Activated naive CD4-positive, alpha-beta T cell treated with anti-CD3 and anti-CD28 coated beads, Interleukin-2, amount 10 ng/mL, durations not matched to agents 7 days and 5 days (primary cell): ENCODE data around the gene MLLT3.

Experiments
- CTCF ChIA-PET: fragments of 350-600 bp; sonication (Branson Sonifier 250); formaldehyde crosslinking; loops from one replicate; lab custom pipeline; 2021; ENCODE audit warnings: antibody characterized with exemption; lab: Charles Lee
- DNase-seq: peaks from one replicate; pipeline ENCODE4 v3.0.0-alpha.2; 2020
- H3K27ac Mint-ChIP-seq: one replicate; pipeline ENCODE4 v1.8.0; 2021; ENCODE audit warnings: mild to moderate bottlenecking, moderate library complexity, mixed read lengths
- H3K27me3 Mint-ChIP-seq: one replicate; pipeline ENCODE4 v1.8.0; 2021; ENCODE audit warnings: mild to moderate bottlenecking, mixed read lengths
- H3K36me3 Mint-ChIP-seq: one replicate; pipeline ENCODE4 v1.8.0; 2021; ENCODE audit warnings: mixed read lengths
- H3K4me1 Mint-ChIP-seq: one replicate; pipeline ENCODE4 v1.8.0; 2021; ENCODE audit warnings: mixed read lengths
- H3K4me3 Mint-ChIP-seq: one replicate; pipeline ENCODE4 v1.8.0; 2021; ENCODE audit warnings: mild to moderate bottlenecking, moderate library complexity, mixed read lengths
- H3K9me3 Mint-ChIP-seq: one replicate; pipeline ENCODE4 v1.8.0; 2021; ENCODE audit warnings: mixed read lengths

The MLLT3 gene

DNA sequence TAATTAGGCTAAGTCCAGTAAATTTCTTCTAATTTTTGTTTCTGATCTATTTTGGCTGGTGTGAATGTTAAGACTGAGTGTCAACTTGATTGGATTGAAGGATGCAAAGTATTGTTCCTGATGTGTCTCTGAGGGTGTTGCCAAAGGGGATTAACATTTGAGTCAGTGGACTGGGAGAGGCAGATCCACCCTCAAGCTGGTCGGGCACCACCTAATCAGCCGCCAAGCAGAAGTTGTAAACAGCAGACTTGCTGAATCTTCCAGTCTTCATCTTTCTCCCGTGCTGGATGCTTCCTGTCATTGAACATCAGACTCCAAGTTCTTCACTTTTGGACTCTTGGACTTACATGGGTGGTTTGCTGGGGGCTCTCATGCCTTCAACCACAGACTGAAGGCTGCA lies 21.4 kb upstream of the MLLT3 start:
- H3K36me3 Mint-ChIP-seq, result no peaks in the 10 kb centered on the region
- H3K4me1 Mint-ChIP-seq, result peaks cover 14% of the 10 kb centered on the region
- no peaks in the 10 kb centered on the region for H3K9me3 Mint-ChIP-seq
- no peak for DNase-seq
- no peak overlapping the region for H3K4me3 Mint-ChIP-seq
- peaks cover 8% of the 10 kb centered on the region for H3K27me3 Mint-ChIP-seq
- H3K27ac Mint-ChIP-seq, result no peak overlapping the region
- CTCF ChIA-PET, result no interaction called here

GRCh38 chr9:20642045-20642444 lies 19.7 kb upstream of the MLLT3 start:
- DNase-seq, result no peak
- Mint-ChIP-seq H3K27ac (no peak overlapping the region), H3K27me3 (peaks cover 16% of the 10 kb centered on the region), H3K9me3 (no peaks in the 10 kb centered on the region), H3K4me1 (peaks cover 14% of the 10 kb centered on the region), H3K36me3 (no peaks in the 10 kb centered on the region), H3K4me3 (no peak overlapping the region)
- CTCF ChIA-PET, result no interaction called here

DNA sequence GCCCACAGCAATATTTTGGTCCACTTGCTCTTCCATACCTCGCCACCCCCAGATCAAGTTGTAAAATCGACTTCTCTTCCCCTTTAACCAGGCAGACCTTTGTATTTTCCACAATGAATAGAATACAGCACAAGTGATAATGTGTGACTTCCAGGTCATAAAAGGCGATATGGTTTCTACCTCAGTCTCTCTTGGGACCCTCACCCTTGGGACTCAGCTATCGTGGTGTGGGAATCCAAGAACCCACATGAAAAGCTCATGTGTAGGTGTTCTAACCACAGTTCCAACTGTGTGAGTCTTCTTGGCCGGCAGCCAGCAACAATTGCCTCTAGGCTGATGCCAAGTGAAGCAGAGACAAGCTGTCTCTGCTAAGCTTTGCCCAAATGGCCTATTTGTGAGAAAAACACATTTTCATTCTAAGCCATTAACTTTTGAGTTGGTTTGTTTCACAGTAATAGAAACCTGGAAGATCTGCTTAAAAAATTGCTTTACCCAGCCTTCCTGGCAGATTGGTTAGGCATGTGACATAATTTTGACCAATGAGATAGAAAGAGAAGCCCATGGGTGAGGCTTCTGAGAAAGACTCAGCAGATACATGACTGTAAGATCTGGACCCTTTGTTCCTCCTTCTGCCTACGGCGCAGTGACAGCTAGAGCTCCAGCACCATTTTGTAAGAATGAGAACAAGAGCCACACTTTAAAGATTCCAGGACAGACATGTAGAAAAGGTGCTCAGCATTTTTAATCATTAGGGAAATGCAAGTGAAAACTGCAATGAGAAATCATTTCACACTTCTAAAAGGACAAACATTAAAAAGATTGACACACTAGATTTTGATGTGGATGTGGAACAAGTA lies 18.3 kb upstream of the MLLT3 start:
- DNase-seq, result peak; percentile 73
- Mint-ChIP-seq H3K27me3 (peaks cover 18% of the 10 kb centered on the region), H3K36me3 (no peaks in the 10 kb centered on the region), H3K9me3 (no peaks in the 10 kb centered on the region), H3K4me3 (no peak overlapping the region), H3K4me1 (peaks cover 14% of the 10 kb centered on the region), H3K27ac (peak overlapping the region; percentile 42)
- CTCF ChIA-PET, result interaction anchor here (3.6 kb wide), 1 partner anchor 16 kb away, joined by 15 read pairs; no protein-coding TSS in a partner anchor

DNA sequence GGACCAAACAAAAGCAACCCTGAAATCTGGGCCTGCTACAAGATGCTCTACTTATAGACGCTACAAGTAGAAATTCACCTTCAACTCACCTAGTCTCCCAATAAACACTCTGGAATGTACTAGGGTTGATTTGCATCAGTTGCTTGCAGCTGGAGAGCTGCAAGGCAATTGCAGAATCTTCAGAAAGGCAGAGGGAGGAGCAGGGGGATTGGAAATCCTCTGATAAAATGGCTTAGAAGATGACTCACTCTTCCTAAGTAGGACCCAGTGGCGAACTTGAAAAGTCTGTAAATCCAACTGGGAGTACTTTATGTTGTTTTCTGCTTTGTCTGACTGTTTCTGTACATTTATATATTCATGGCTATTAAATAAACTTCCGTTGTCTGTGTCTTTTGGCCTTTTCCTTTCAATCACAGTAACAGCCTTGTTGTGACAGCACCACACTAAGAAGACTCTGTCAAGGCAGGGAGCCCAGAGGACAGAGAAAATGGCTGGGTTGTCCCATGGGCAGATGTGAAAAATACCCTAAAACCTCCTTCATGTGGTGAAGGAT lies 14.7 kb upstream of the MLLT3 start:
- CTCF ChIA-PET, result no interaction called here
- Mint-ChIP-seq H3K4me3 (no peak overlapping the region), H3K27me3 (peaks cover 21% of the 10 kb centered on the region), H3K36me3 (no peaks in the 10 kb centered on the region), H3K27ac (no peak overlapping the region), H3K9me3 (no peaks in the 10 kb centered on the region), H3K4me1 (peaks cover 12% of the 10 kb centered on the region)
- DNase-seq, result no peak

GRCh38 chr9:20634895-20635294 lies 12.6 kb upstream of the MLLT3 start:
- CTCF ChIA-PET, result interaction anchor here (0.6 to 1.2 kb wide), 2 partner anchors 10 to 18 kb away, joined by 3 to 5 read pairs; no protein-coding TSS in a partner anchor
- Mint-ChIP-seq H3K36me3 (no peaks in the 10 kb centered on the region), H3K9me3 (no peaks in the 10 kb centered on the region), H3K27me3 (peaks cover 18% of the 10 kb centered on the region), H3K27ac (no peak overlapping the region), H3K4me3 (no peak overlapping the region), H3K4me1 (peaks cover 2% of the 10 kb centered on the region)
- DNase-seq, result no peak

DNA sequence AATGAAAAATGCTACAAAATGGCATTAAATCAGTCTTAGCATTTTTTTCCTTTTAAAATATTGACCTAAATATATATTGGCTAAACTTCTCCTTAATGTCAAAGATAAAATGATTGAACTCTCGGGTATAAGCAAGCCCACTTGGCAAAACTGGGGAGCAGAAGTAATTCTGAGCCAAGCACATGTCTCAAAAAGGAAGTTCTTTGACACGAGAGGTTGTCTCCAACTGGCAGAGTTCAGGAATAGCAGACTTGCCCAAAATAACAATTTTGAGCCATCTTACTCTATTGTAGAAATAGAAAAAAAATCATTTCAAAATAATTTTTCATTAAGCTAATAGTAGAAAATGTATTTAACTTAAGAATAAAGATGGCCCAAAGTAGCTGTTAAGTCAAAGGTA lies 10.4 kb upstream of the MLLT3 start:
- no peaks in the 10 kb centered on the region for H3K36me3 Mint-ChIP-seq
- CTCF ChIA-PET, result no interaction called here
- no peak overlapping the region for H3K27ac Mint-ChIP-seq
- DNase-seq, result no peak
- H3K27me3 Mint-ChIP-seq, result peaks cover 22% of the 10 kb centered on the region
- no peaks in the 10 kb centered on the region for H3K9me3 Mint-ChIP-seq
- H3K4me3 Mint-ChIP-seq, result no peak overlapping the region
- H3K4me1 Mint-ChIP-seq, result no peaks in the 10 kb centered on the region

DNA sequence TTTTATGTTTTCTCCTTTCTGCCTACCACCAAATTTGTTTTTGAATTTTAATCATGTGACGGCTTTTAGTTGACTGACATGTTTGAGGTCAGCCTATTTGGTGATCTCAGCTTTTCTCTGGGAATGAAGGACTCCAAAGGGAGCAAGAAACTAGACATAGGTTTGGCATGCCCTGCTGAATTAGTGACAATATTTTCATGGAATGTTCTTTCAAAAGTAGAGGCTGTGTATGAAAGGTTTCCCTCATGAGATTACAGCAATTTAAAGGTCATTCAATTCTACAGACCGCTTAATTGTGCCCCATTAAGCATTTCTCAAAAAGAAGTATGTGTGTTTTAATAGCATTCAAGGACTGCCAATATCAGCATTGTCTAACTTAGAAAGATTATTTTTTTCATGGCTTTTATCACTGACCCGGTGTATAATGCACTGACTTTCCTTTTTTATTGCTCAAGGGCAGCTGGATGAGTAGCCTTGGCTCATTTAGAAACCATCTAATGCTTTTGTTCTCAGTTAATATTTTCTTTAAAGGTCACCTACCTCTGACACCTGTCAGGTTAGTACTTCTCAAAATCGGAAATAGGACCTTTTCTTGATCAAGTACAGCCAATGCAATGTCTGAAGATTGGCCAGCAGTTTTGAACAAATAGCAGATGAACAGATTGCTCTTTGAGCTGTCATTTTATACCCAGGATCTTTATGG lies 8.1 kb upstream of the MLLT3 start:
- Mint-ChIP-seq H3K9me3 (no peaks in the 10 kb centered on the region), H3K27ac (no peak overlapping the region), H3K36me3 (no peaks in the 10 kb centered on the region), H3K4me3 (no peak overlapping the region), H3K4me1 (no peaks in the 10 kb centered on the region), H3K27me3 (peaks cover 13% of the 10 kb centered on the region)
- no peak for DNase-seq
- CTCF ChIA-PET, result no interaction called here

GRCh38 chr9:20625003-20625349 lies 2.7 kb upstream of the MLLT3 start:
- H3K36me3 Mint-ChIP-seq, result peaks cover 12% of the 10 kb centered on the region
- peaks cover 5% of the 10 kb centered on the region for H3K27me3 Mint-ChIP-seq
- no peak for DNase-seq
- H3K4me3 Mint-ChIP-seq, result peak overlapping the region; percentile 98
- peaks cover 18% of the 10 kb centered on the region for H3K4me1 Mint-ChIP-seq
- H3K27ac Mint-ChIP-seq, result no peak overlapping the region
- CTCF ChIA-PET, result interaction anchor here (0.6 to 3.4 kb wide), 24 partner anchors 10 to 701 kb away, joined by 3 to 23 read pairs (median 4); partner anchors contain the start of gene FOCAD
- no peaks in the 10 kb centered on the region for H3K9me3 Mint-ChIP-seq

GRCh38 chr9:20624201-20625002 lies 2.1 kb upstream of the MLLT3 start:
- no peaks in the 10 kb centered on the region for H3K9me3 Mint-ChIP-seq
- CTCF ChIA-PET, result interaction anchor here (0.8 to 3.4 kb wide), 25 partner anchors 11 to 700 kb away, joined by 3 to 23 read pairs (median 3); partner anchors contain the start of gene FOCAD
- H3K4me3 Mint-ChIP-seq, result peak overlapping the region; percentile 98
- H3K27me3 Mint-ChIP-seq, result no peaks in the 10 kb centered on the region
- peaks cover 18% of the 10 kb centered on the region for H3K36me3 Mint-ChIP-seq
- DNase-seq, result peak; percentile 60
- H3K27ac Mint-ChIP-seq, result peak overlapping the region; percentile 99
- H3K4me1 Mint-ChIP-seq, result peaks cover 24% of the 10 kb centered on the region

- H3K36me3 Mint-ChIP-seq, result peaks cover 25% of the 10 kb centered on the region
- H3K9me3 Mint-ChIP-seq, result no peaks in the 10 kb centered on the region
- H3K27me3 Mint-ChIP-seq, result no peaks in the 10 kb centered on the region
- DNase-seq, result no peak
- peaks cover 31% of the 10 kb centered on the region for H3K4me1 Mint-ChIP-seq
- H3K4me3 Mint-ChIP-seq, result peak overlapping the region; percentile 98
- peak overlapping the region; percentile 99 for H3K27ac Mint-ChIP-seq
- CTCF ChIA-PET, result interaction anchor here (1.0 to 3.4 kb wide), 6 partner anchors 19 to 677 kb away, joined by 3 to 23 read pairs (median 10); no protein-coding TSS in a partner anchor
Observed at GRCh38 chr9:20623748-20624124, 1.4 kb upstream of the MLLT3 start.

DNA sequence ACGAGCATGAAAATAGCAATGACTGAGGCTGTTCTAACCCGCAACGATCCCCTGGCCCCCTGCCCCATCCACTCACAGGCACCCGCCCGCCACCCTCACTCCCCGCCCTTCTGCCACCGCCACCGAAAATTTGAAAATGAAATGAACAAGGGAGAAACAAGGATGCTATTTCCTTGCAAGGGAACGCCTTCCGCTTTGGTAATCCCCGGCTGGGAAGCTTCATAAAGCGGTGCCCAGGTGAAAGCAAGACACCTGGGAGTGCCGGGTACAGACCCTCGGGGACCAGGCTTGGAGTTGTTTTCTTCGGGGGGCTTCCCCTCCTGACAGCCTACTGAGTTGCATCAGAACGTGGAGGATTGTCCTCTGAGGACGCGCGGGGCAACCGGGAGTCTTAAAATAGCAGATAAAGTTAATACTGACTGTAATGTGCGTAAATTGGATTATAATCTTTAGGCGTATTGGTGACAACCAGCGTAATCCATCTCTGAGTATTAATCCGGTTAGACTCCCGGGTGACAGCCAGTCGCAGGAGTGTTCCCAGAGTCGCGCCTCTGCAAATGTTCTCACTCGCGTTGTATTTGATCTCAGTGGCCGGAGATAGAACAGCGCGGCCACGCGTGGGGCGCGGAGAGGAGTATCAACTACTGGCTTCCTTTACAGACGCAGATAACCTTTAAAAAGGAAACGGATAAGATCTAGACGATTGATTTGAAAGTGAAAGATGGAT lies 885 bp upstream of the MLLT3 start:
- no peaks in the 10 kb centered on the region for H3K27me3 Mint-ChIP-seq
- peaks cover 29% of the 10 kb centered on the region for H3K36me3 Mint-ChIP-seq
- H3K27ac Mint-ChIP-seq, result peak overlapping the region; percentile 99
- peaks cover 36% of the 10 kb centered on the region for H3K4me1 Mint-ChIP-seq
- no peaks in the 10 kb centered on the region for H3K9me3 Mint-ChIP-seq
- CTCF ChIA-PET, result interaction anchor here (1.0 to 3.4 kb wide), 12 partner anchors 18 to 676 kb away, joined by 3 to 23 read pairs (median 6); partner anchors contain the start of gene FOCAD
- H3K4me3 Mint-ChIP-seq, result peak overlapping the region; percentile 98
- DNase-seq, result peak; percentile 83

DNA sequence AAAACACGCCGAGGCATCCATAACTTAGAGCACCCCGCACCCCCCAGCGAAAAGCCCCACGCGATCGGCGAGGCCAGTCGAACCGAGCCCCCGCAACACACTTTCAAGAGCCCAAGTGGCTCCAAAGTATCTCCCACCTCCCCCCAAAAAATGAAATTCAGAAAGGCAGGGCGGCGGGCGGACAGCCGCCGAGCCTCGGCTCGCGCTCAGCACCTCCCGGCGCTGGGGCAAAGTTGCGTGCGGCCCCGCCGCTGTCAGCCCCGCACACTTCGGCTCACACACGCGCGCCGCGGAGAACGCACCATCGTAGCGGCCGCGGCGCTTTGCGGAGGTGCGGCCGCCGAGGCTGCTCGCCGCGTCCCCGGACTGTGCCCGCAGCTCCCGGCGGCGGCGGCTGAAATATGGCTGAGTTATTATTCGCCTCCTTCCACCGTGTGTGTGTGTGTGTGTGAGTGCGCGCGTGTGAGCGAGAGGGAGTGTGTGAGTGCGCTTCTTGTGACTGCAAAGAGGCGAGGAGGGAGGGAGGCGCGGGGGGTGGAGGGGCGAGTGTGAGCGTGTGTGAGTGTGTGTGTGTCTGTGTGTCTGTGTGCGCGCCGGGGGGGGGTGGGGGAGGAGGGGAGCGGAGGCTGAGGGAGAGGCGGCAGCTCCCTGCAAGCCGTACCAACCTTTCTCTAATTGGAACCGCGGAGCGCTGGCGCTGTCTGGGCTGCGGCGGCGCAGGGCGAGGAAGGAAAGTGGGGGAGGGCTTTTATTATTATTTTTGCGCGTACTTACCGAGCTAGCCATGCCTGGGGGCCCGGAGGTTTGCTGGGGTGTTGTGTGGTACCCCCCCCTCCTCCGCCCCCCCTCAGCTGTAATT lies 599 bp downstream of the MLLT3 start:
- Mint-ChIP-seq H3K36me3 (peaks cover 34% of the 10 kb centered on the region), H3K4me1 (peaks cover 50% of the 10 kb centered on the region), H3K27ac (peak overlapping the region; percentile 99), H3K4me3 (peak overlapping the region; percentile 98), H3K27me3 (no peaks in the 10 kb centered on the region), H3K9me3 (no peaks in the 10 kb centered on the region)
- CTCF ChIA-PET, result interaction anchor here (0.7 to 1.8 kb wide), 12 partner anchors 17 to 675 kb away, joined by 3 to 7 read pairs (median 4); partner anchors contain the start of gene FOCAD
- DNase-seq, result peak; percentile 88
